Neuron (in vitro differentiated cells): ENCODE measurements around the gene THYN1.
"Not testable (repeated sequence)": the region's sequence is repeated elsewhere in the genome, so short reads cannot be mapped to it uniquely, and the experiment has no call there.

ENCODE experiments used
- H2AFZ ChIP-seq: one replicate; pipeline ENCODE4 v1.6.1; 2013; ENCODE audit warnings: low read depth, mild to moderate bottlenecking, inconsistent platforms, low read length, moderate library complexity
- H3K27me3 ChIP-seq: one replicate; pipeline ENCODE4 v1.6.1; 2013; ENCODE audit warnings: low read length; ENCODE audit not compliant: insufficient read depth
- H3K36me3 ChIP-seq: one replicate; pipeline ENCODE4 v1.6.1; 2013; ENCODE audit warnings: low read length; ENCODE audit not compliant: insufficient read depth
- H3K4me1 ChIP-seq: one replicate; pipeline ENCODE4 v1.6.1; 2013; ENCODE audit warnings: low read length; ENCODE audit not compliant: insufficient read depth
- H3K4me3 ChIP-seq: 2 replicates; pipeline ENCODE4 v1.5.1; 2013; ENCODE audit warnings: mild to moderate bottlenecking, low read length, moderate library complexity
- H3K9me3 ChIP-seq: one replicate; pipeline ENCODE4 v1.6.1; 2013; ENCODE audit warnings: low read length

Gene THYN1

DNA sequence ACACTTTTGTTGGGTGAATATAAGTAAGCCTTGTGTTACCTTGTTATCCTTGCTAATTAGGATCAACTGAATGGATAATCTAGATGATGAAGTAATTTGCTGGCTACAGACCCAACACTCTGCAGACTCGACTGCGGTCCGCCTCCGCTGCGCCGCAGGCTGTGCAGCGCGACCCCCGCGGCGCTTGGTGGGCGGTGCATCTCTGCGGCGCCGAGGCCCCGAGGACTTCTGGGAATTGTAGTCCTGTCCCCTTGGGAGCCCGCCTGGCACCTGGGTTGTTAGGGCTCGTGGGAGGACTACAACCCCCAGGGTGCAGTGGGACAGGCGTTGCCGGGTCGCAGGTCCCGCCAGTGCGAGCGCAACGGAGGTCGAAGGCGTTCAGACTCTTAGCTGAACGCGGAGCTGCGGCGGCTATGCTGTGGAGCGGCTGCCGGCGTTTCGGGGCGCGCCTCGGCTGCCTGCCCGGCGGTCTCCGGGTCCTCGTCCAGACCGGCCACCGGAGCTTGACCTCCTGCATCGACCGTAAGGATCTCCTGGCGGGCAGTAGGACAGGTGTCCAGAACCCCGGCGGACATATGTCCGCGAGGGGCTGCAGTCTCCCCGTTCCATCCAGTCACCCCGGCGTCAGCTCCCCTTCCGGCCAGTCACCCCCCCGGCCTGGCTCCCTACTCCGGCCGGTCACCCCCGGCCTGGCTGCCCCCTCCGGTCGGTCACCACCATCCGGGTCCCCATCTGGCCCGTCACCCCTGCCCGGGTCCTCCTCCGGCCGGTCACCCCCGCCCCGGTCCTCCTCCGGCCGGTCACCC, at the start of gene THYN1, which contains the start of gene ACAD8:
Gene THYN1, minus strand, starts transcription at position 165 of the 806 bp plus-strand sequence. CDS start 470 bp downstream, outside the sequence.
Gene ACAD8, plus strand, starts transcription at position 381 of the 806 bp plus-strand sequence. Its CDS starts 33 bp downstream, at position 414.
- Histone ChIP-seq H3K9me3 (no peaks in the 10 kb centered on the region), H2AFZ (peak within 1 kb of the TSS; percentile 79), H3K36me3 (peaks cover 32% of the 10 kb centered on the region), H3K4me1 (peaks cover 17% of the 10 kb centered on the region), H3K4me3 (peak within 1 kb of the TSS; percentile 85), H3K27me3 (no peaks in the 10 kb centered on the region)

DNA sequence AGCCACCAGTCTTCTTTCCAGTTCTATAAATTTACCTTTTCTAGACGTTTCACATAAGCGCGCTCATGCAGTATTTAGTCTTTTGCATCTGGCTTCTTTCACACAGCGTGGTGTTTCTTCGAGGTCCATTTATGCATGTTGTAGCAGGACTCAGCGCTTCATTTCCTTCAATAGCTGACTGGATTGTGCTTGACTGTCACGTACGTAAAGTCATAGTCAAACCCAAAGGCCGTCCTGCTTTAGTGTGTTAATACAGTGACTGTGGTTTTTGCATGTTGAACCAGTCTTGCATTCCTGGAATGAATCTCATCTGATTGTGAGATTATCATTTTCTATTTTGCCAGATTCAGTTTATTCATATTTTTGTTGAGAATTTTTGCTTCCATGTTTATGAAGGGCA, 41.5 kb upstream of the THYN1 start:
- peaks cover 13% of the 10 kb centered on the region for H3K27me3 ChIP-seq
- no peak overlapping the region for H2AFZ ChIP-seq
- no peaks in the 10 kb centered on the region for H3K36me3 ChIP-seq
- H3K9me3 ChIP-seq: no peaks in the 10 kb centered on the region
- peaks cover 4% of the 10 kb centered on the region for H3K4me1 ChIP-seq
- H3K4me3 ChIP-seq: no peak overlapping the region

GRCh38 chr11:134293119-134294113, 40.3 kb upstream of the THYN1 start:
- H3K36me3 ChIP-seq: no peaks in the 10 kb centered on the region
- no peak overlapping the region for H2AFZ ChIP-seq
- peaks cover 9% of the 10 kb centered on the region for H3K4me1 ChIP-seq
- no peak overlapping the region for H3K4me3 ChIP-seq
- no peaks in the 10 kb centered on the region for H3K9me3 ChIP-seq
- peaks cover 8% of the 10 kb centered on the region for H3K27me3 ChIP-seq

- H3K4me3 ChIP-seq: no peak overlapping the region
- H3K9me3 ChIP-seq: no peaks in the 10 kb centered on the region
- H3K36me3 ChIP-seq: no peaks in the 10 kb centered on the region
- no peak overlapping the region for H2AFZ ChIP-seq
- H3K27me3 ChIP-seq: peaks cover 8% of the 10 kb centered on the region
- peaks cover 9% of the 10 kb centered on the region for H3K4me1 ChIP-seq
These were observed 39.5 kb upstream of the THYN1 start for GRCh38 chr11:134292661-134293060.

DNA sequence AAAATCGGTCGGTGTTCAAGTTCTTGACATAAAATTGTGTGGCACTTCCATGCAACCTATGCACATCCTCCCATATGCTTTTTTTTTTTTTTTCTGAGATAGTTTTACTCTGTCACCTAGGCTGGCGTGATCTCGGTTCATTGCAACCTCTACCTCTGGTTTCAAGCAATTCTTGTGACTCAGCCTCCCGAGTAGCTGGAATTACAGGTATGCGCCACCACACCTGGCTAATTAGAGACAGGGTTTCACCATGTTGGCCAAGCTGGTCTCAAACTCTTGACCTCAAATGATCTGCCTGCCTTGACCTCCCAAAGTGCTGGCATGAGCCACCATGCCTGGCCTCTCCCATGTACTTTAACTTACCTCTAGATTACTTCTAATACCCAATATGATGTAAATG, 38.0 kb upstream of the THYN1 start:
- peaks cover 9% of the 10 kb centered on the region for H3K4me1 ChIP-seq
- H3K4me3 ChIP-seq: no peak overlapping the region
- H2AFZ ChIP-seq: no peak overlapping the region
- H3K36me3 ChIP-seq: no peaks in the 10 kb centered on the region
- no peaks in the 10 kb centered on the region for H3K9me3 ChIP-seq
- peaks cover 8% of the 10 kb centered on the region for H3K27me3 ChIP-seq

- H3K36me3 ChIP-seq: no peaks in the 10 kb centered on the region
- peaks cover 8% of the 10 kb centered on the region for H3K27me3 ChIP-seq
These were observed 37.5 kb upstream of the THYN1 start for GRCh38 chr11:134290646-134291045.

GRCh38 chr11:134289789-134290188, 36.6 kb upstream of the THYN1 start:
- Histone ChIP-seq H3K36me3 (no peaks in the 10 kb centered on the region), H3K27me3 (peaks cover 8% of the 10 kb centered on the region), H3K9me3 (no peaks in the 10 kb centered on the region)

More at GRCh38 chr11:134290646-134291045, 37.5 kb upstream of the THYN1 start:
- Histone ChIP-seq H3K4me1 (peaks cover 9% of the 10 kb centered on the region), H3K4me3 (no peak overlapping the region), H3K9me3 (no peaks in the 10 kb centered on the region), H2AFZ (no peak overlapping the region)

GRCh38 chr11:134289167-134289566, 36.0 kb upstream of the THYN1 start:
- H2AFZ ChIP-seq: no peak overlapping the region
- H3K4me3 ChIP-seq: no peak overlapping the region
- H3K4me1 ChIP-seq: peaks cover 9% of the 10 kb centered on the region
- peaks cover 8% of the 10 kb centered on the region for H3K27me3 ChIP-seq
- no peaks in the 10 kb centered on the region for H3K9me3 ChIP-seq
- H3K36me3 ChIP-seq: no peaks in the 10 kb centered on the region

More at GRCh38 chr11:134289789-134290188, 36.6 kb upstream of the THYN1 start:
- H2AFZ ChIP-seq: no peak overlapping the region
- peaks cover 9% of the 10 kb centered on the region for H3K4me1 ChIP-seq
- no peak overlapping the region for H3K4me3 ChIP-seq

- H3K4me3 ChIP-seq: no peak overlapping the region
- H3K9me3 ChIP-seq: no peaks in the 10 kb centered on the region
- H3K27me3 ChIP-seq: peaks cover 8% of the 10 kb centered on the region
- no peaks in the 10 kb centered on the region for H3K36me3 ChIP-seq
- H2AFZ ChIP-seq: no peak overlapping the region
- H3K4me1 ChIP-seq: peaks cover 9% of the 10 kb centered on the region
These were observed 35.3 kb upstream of the THYN1 start for GRCh38 chr11:134288486-134288885.

GRCh38 chr11:134287561-134287960, 34.4 kb upstream of the THYN1 start:
- Histone ChIP-seq H2AFZ (no peak overlapping the region), H3K4me1 (peaks cover 9% of the 10 kb centered on the region), H3K9me3 (no peaks in the 10 kb centered on the region), H3K4me3 (no peak overlapping the region), H3K36me3 (no peaks in the 10 kb centered on the region), H3K27me3 (peaks cover 5% of the 10 kb centered on the region)

DNA sequence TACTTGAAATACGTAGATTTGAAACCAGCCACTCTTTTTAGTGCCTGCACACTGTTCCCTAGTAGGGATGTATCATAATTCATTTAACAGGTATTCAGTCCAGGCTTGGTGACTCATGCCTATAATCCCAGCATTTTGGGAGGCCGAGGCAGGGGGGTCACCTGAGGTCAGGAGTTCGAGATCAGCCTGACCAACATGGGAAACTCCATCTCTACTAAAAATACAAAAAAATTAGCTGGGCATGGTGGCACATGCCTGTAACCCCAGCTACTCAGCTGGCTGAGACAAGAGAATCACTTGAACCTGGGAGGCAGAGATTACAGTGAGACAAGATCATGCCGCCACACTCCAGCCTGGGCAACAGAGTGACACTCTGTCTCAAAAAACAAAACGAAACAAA, 31.2 kb upstream of the THYN1 start:
- H3K27me3 ChIP-seq, H3K36me3 ChIP-seq, H3K4me3 ChIP-seq, H3K9me3 ChIP-seq, H3K4me1 ChIP-seq, H2AFZ ChIP-seq: not testable (repeated sequence)

- Histone ChIP-seq H2AFZ (no peak overlapping the region), H3K4me3 (no peak overlapping the region), H3K9me3 (no peaks in the 10 kb centered on the region), H3K36me3 (no peaks in the 10 kb centered on the region), H3K4me1 (no peaks in the 10 kb centered on the region), H3K27me3 (peaks cover 13% of the 10 kb centered on the region)
These were observed 30.5 kb upstream of the THYN1 start for GRCh38 chr11:134283461-134284230.
